ENCODE data around the gene OR52D1. TPM values are rescaled to one million over a fixed set of nuclear protein-coding genes. Genes with fewer than 3 reads are reported as not detected.

Gene OR52D1
- polyA plus RNA-seq, 1 donor (not counting 4 experiments of a cell fraction or from before 2014, with no cell fraction given) = not detected

DNA sequence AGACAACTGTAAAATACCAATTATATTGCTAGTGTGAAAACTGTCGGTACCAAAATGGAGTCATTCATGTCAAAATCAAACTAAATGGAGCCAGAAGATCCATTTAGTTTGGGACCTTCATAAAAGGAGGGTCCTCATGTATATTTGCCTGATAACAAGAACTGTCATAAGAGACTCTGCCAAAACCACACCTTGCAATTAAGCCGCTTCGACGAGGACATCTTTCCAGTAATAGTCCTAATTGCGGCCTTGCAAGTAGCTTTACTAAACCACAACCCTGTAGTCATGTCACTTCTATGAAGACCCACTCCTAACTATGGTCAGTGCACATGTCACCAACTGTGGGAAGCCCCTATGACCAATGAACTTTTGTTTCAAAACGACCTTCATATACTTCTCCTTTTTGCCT, 11.9 kb downstream of the OR52D1 start:
- Histone ChIP-seq H3K36me3 (ENCODE audit: control insufficient read depth in 2 of 2, extremely low read depth in 1 of 2, insufficient read depth in 2 of 2, low read length in 2 of 2) (no peaks in the 10 kb centered on the region), H3K27me3 (ENCODE audit: control insufficient read depth, extremely low read depth, insufficient read depth, low read length) (no peaks in the 10 kb centered on the region), H3K79me2 (ENCODE audit: control insufficient read depth, insufficient read depth, low read length) (no peaks in the 10 kb centered on the region), H3K9ac (ENCODE audit: control insufficient read depth, extremely low read depth, insufficient read depth, low read length) (no peak overlapping the region), H3K27ac (ENCODE audit: control insufficient read depth, insufficient read depth, low read length) (no peak overlapping the region), H3K9me1 (ENCODE audit: control insufficient read depth, extremely low read depth, insufficient read depth, low read length) (no peaks in the 10 kb centered on the region), H3K4me2 (ENCODE audit: control insufficient read depth, extremely low read depth, insufficient read depth, low read depth, low read length) (no peak overlapping the region), H3K4me1 (ENCODE audit: control insufficient read depth, extremely low read depth, insufficient read depth, low read length) (no peaks in the 10 kb centered on the region), H2AFZ (ENCODE audit: control insufficient read depth, low read length) (no peak overlapping the region), H4K20me1 (ENCODE audit: control insufficient read depth, extremely low read depth, insufficient read depth, low read length) (no peaks in the 10 kb centered on the region), H3K4me3 (ENCODE audit: control insufficient read depth in 2 of 3, extremely low read depth in 1 of 3, insufficient read depth in 2 of 3, low read depth in 1 of 3, low read length in 3 of 3) (no peak overlapping the region), H3K9me3 (ENCODE audit: control insufficient read depth, low read depth, low read length) (no peaks in the 10 kb centered on the region)
- FAIRE-seq (no peak), DNase-seq (ENCODE audit: low read depth, low spot score) (no peak)
- TF ChIP-seq, protein P1, sequence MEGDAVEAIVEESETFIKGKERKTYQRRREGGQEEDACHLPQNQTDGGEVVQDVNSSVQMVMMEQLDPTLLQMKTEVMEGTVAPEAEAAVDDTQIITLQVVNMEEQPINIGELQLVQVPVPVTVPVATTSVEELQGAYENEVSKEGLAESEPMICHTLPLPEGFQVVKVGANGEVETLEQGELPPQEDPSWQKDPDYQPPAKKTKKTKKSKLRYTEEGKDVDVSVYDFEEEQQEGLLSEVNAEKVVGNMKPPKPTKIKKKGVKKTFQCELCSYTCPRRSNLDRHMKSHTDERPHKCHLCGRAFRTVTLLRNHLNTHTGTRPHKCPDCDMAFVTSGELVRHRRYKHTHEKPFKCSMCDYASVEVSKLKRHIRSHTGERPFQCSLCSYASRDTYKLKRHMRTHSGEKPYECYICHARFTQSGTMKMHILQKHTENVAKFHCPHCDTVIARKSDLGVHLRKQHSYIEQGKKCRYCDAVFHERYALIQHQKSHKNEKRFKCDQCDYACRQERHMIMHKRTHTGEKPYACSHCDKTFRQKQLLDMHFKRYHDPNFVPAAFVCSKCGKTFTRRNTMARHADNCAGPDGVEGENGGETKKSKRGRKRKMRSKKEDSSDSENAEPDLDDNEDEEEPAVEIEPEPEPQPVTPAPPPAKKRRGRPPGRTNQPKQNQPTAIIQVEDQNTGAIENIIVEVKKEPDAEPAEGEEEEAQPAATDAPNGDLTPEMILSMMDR (optimal IDR thresholded peaks at IDR 0.05 in 1 of 3, IDR thresholded peaks at IDR 0.05 in 1 of 3, conservative IDR thresholded peaks at IDR 0.05 in 1 of 3; ENCODE audit: extremely low read depth in 1 of 3, insufficient read depth in 2 of 3, low read length in 3 of 3) = no peak
- dilution Hi-C loops (cut with MboI; ENCODE audit: extremely low pct_ligation_motif_present, low sequenced_read_pairs) = no loop called here

DNA sequence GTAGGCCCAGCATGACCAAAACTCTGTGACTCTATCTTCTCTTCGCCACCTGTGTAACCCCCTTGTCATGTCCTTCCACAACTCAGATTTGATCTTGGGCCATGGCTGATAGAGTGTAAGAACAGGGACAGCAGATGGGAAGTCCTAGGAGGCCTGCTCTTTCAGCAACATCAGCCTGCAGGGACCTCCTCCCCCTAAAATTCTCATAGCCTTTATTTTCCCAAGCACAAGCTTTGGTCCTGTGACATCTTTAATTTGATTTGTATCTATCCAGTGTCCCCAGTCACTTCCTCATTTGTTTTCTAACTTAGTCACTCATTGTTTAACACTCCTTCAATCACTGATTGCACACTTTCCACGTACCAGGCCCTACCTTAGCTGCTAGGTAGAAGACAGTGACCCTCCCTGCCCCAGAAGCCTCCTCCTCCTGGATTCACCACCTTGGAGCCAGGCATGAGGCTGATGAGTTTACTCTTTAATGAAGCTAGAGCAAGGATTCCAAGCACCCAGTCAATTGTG, 16.0 kb downstream of the OR52D1 start:
- FAIRE-seq (no peak), DNase-seq (ENCODE audit: low read depth, low spot score) (no peak)
- no peaks in the 10 kb centered on the region for H3K27me3 ChIP-seq (ENCODE audit: control insufficient read depth, extremely low read depth, insufficient read depth, low read length)
- no peak overlapping the region for H3K27ac ChIP-seq (ENCODE audit: control insufficient read depth, insufficient read depth, low read length)
- no peak for TF ChIP-seq EZH2 (IDR thresholded peaks at IDR 0.05; ENCODE audit: low read length)
- TF ChIP-seq, protein P1 (optimal IDR thresholded peaks at IDR 0.05 in 1 of 3, IDR thresholded peaks at IDR 0.05 in 1 of 3, conservative IDR thresholded peaks at IDR 0.05 in 1 of 3; ENCODE audit: extremely low read depth in 1 of 3, insufficient read depth in 2 of 3, low read length in 3 of 3) = no peak
- no peaks in the 10 kb centered on the region for H3K79me2 ChIP-seq (ENCODE audit: control insufficient read depth, insufficient read depth, low read length)
- dilution Hi-C loops (cut with MboI; ENCODE audit: extremely low pct_ligation_motif_present, low sequenced_read_pairs) = no loop called here
- H3K9ac ChIP-seq (ENCODE audit: control insufficient read depth, extremely low read depth, insufficient read depth, low read length) = no peak overlapping the region
- no peaks in the 10 kb centered on the region for H4K20me1 ChIP-seq (ENCODE audit: control insufficient read depth, extremely low read depth, insufficient read depth, low read length)
- H3K4me1 ChIP-seq (ENCODE audit: control insufficient read depth, extremely low read depth, insufficient read depth, low read length) = no peaks in the 10 kb centered on the region
- no peak overlapping the region for H3K4me2 ChIP-seq (ENCODE audit: control insufficient read depth, extremely low read depth, insufficient read depth, low read depth, low read length)
- H3K4me3 ChIP-seq (ENCODE audit: control insufficient read depth in 2 of 3, extremely low read depth in 1 of 3, insufficient read depth in 2 of 3, low read depth in 1 of 3, low read length in 3 of 3) = no peak overlapping the region
- no peaks in the 10 kb centered on the region for H3K9me1 ChIP-seq (ENCODE audit: control insufficient read depth, extremely low read depth, insufficient read depth, low read length)
- no peaks in the 10 kb centered on the region for H3K9me3 ChIP-seq (ENCODE audit: control insufficient read depth, low read depth, low read length)
- no peak overlapping the region for H2AFZ ChIP-seq (ENCODE audit: control insufficient read depth, low read length)
- no peaks in the 10 kb centered on the region for H3K36me3 ChIP-seq (ENCODE audit: control insufficient read depth in 2 of 2, extremely low read depth in 1 of 2, insufficient read depth in 2 of 2, low read length in 2 of 2)
